ENCODE data around the gene ALDH4A1.

Gene ALDH4A1

GRCh38 chr1:18936814-18937481 lies 34.6 kb upstream of the ALDH4A1 start:
- Histone ChIP-seq H3K36me3 (ENCODE audit: control insufficient read depth, insufficient read depth, low read length) (no peaks in the 10 kb centered on the region), H3K9ac (ENCODE audit: low read length) (no peak overlapping the region), H3K9me3 (ENCODE audit: control insufficient read depth, low read length) (no peaks in the 10 kb centered on the region), H3K4me1 (ENCODE audit: control insufficient read depth, insufficient read depth, low read length) (peaks cover 9% of the 10 kb centered on the region), H3K27me3 (ENCODE audit: control insufficient read depth, insufficient read depth, low read length) (no peaks in the 10 kb centered on the region), H3K4me3 (ENCODE audit: low read length) (no peak overlapping the region)

DNA sequence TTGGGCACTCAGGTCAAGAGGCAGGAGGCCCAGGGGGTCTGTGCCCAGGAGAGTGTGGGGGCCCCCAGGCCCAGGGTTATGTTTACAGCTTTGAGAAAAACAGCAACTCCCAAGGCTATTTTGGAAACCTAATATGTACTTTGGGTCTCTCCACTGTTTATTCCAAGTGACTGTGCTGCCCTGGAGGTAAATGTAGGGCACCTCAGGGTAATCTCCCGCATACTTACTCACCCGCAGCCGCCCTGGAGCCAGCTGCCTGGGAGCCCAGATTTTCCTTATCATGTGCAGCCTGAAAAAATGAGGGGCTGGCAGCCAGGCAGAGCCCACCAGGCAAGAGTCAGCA lies 34.1 kb upstream of the ALDH4A1 start:
- Histone ChIP-seq H3K4me3 (ENCODE audit: low read length) (no peak overlapping the region), H3K4me1 (ENCODE audit: control insufficient read depth, insufficient read depth, low read length) (peaks cover 9% of the 10 kb centered on the region), H3K9ac (ENCODE audit: low read length) (no peak overlapping the region), H3K27me3 (ENCODE audit: control insufficient read depth, insufficient read depth, low read length) (no peaks in the 10 kb centered on the region), H3K36me3 (ENCODE audit: control insufficient read depth, insufficient read depth, low read length) (no peaks in the 10 kb centered on the region), H3K9me3 (ENCODE audit: control insufficient read depth, low read length) (no peaks in the 10 kb centered on the region)

DNA sequence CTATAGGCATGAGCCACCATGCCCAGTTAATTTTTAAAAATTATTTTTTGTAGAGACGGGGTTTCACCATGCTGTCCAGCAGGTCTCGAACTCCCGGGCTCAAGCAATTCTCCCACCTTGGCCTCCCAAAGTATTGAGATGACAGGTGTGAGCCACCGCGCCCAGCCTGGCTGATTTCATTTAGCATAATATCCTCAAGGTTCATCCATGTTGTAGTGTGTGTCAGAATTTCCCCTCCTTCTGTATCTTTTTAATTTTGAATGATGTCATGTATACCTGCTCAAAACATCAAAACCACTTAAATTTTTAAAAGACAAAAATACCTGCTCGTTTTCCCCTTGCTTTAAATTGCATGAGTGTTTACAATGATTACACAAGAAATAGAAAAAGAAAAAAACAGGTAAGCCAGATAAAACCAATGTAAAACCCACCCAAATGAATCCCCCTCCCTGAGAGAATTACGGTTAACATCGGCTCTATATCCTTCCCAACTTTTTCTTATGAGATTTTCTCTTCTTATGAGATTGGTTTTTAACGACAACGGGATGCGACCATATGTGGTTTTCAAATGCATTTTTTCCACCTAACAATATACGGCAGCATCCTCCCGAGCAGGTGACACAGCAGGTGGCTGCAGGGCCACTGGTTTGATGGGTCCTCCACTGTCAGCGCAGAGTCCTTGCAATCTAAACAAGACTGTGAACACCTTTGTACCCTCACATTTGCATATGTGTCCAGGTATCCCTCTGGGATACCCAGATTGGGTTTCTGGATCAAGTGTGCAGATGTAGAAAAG lies 32.0 kb upstream of the ALDH4A1 start:
- Histone ChIP-seq H3K9ac (ENCODE audit: low read length) (no peak overlapping the region), H3K4me3 (ENCODE audit: low read length) (no peak overlapping the region), H3K4me1 (ENCODE audit: control insufficient read depth, insufficient read depth, low read length) (peaks cover 5% of the 10 kb centered on the region), H3K27me3 (ENCODE audit: control insufficient read depth, insufficient read depth, low read length) (no peaks in the 10 kb centered on the region), H3K36me3 (ENCODE audit: control insufficient read depth, insufficient read depth, low read length) (no peaks in the 10 kb centered on the region), H3K9me3 (ENCODE audit: control insufficient read depth, low read length) (no peaks in the 10 kb centered on the region)

GRCh38 chr1:18932879-18933278 lies 30.5 kb upstream of the ALDH4A1 start:
- no peaks in the 10 kb centered on the region for H3K9me3 ChIP-seq (ENCODE audit: control insufficient read depth, low read length)
- H3K4me3 ChIP-seq (ENCODE audit: low read length) = no peak overlapping the region
- H3K36me3 ChIP-seq (ENCODE audit: control insufficient read depth, insufficient read depth, low read length) = no peaks in the 10 kb centered on the region
- H3K4me1 ChIP-seq (ENCODE audit: control insufficient read depth, insufficient read depth, low read length) = peaks cover under 1% of the 10 kb centered on the region
- no peak overlapping the region for H3K9ac ChIP-seq (ENCODE audit: low read length)
- H3K27me3 ChIP-seq (ENCODE audit: control insufficient read depth, insufficient read depth, low read length) = no peaks in the 10 kb centered on the region

DNA sequence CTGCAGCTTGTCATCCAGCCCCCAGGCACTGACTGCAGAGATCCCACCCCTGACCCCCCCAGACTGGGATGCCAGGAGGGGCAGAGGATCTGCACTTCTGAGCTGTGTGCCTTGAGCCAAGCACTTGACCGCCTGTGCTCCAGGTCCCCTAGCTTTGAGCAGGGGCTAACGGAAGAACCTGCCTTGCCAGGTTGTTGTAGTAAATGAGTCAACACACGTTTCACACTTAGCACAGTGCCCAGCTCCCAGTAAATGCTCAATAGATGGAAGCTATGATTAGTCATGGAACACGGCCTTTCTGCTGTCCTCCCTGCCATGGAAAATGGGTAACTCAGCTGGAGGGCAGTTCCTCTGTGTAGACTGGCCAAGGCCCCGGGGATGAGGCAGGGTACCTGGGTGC lies 30.0 kb upstream of the ALDH4A1 start:
- Histone ChIP-seq H3K4me3 (ENCODE audit: low read length) (no peak overlapping the region), H3K27me3 (ENCODE audit: control insufficient read depth, insufficient read depth, low read length) (no peaks in the 10 kb centered on the region), H3K4me1 (ENCODE audit: control insufficient read depth, insufficient read depth, low read length) (peaks cover 5% of the 10 kb centered on the region), H3K36me3 (ENCODE audit: control insufficient read depth, insufficient read depth, low read length) (no peaks in the 10 kb centered on the region), H3K9me3 (ENCODE audit: control insufficient read depth, low read length) (no peaks in the 10 kb centered on the region), H3K9ac (ENCODE audit: low read length) (no peak overlapping the region)

GRCh38 chr1:18931730-18932129 lies 29.4 kb upstream of the ALDH4A1 start:
- H3K4me1 ChIP-seq (ENCODE audit: control insufficient read depth, insufficient read depth, low read length) = peaks cover 12% of the 10 kb centered on the region
- no peak overlapping the region for H3K9ac ChIP-seq (ENCODE audit: low read length)
- H3K9me3 ChIP-seq (ENCODE audit: control insufficient read depth, low read length) = no peaks in the 10 kb centered on the region
- H3K36me3 ChIP-seq (ENCODE audit: control insufficient read depth, insufficient read depth, low read length) = no peaks in the 10 kb centered on the region
- no peak overlapping the region for H3K4me3 ChIP-seq (ENCODE audit: low read length)
- H3K27me3 ChIP-seq (ENCODE audit: control insufficient read depth, insufficient read depth, low read length) = no peaks in the 10 kb centered on the region

GRCh38 chr1:18929686-18930085 lies 27.3 kb upstream of the ALDH4A1 start:
- H3K4me1 ChIP-seq (ENCODE audit: control insufficient read depth, insufficient read depth, low read length) = peaks cover 17% of the 10 kb centered on the region

GRCh38 chr1:18928985-18929384 lies 26.6 kb upstream of the ALDH4A1 start:
- no peaks in the 10 kb centered on the region for H3K9me3 ChIP-seq (ENCODE audit: control insufficient read depth, low read length)
- H3K27me3 ChIP-seq (ENCODE audit: control insufficient read depth, insufficient read depth, low read length) = no peaks in the 10 kb centered on the region
- no peak overlapping the region for H3K9ac ChIP-seq (ENCODE audit: low read length)
- no peaks in the 10 kb centered on the region for H3K36me3 ChIP-seq (ENCODE audit: control insufficient read depth, insufficient read depth, low read length)
- no peak overlapping the region for H3K4me3 ChIP-seq (ENCODE audit: low read length)
- peaks cover 17% of the 10 kb centered on the region for H3K4me1 ChIP-seq (ENCODE audit: control insufficient read depth, insufficient read depth, low read length)

More at GRCh38 chr1:18929686-18930085, 27.3 kb upstream of the ALDH4A1 start:
- Histone ChIP-seq H3K36me3 (ENCODE audit: control insufficient read depth, insufficient read depth, low read length) (no peaks in the 10 kb centered on the region), H3K4me3 (ENCODE audit: low read length) (no peak overlapping the region), H3K27me3 (ENCODE audit: control insufficient read depth, insufficient read depth, low read length) (no peaks in the 10 kb centered on the region), H3K9me3 (ENCODE audit: control insufficient read depth, low read length) (no peaks in the 10 kb centered on the region), H3K9ac (ENCODE audit: low read length) (no peak overlapping the region)

- H3K4me3 ChIP-seq (ENCODE audit: low read length) = no peak overlapping the region
These were observed 26.1 kb upstream of the ALDH4A1 start for GRCh38 chr1:18928406-18928805.

GRCh38 chr1:18927654-18928272 lies 25.4 kb upstream of the ALDH4A1 start:
- H3K36me3 ChIP-seq (ENCODE audit: control insufficient read depth, insufficient read depth, low read length) = no peaks in the 10 kb centered on the region
- H3K9ac ChIP-seq (ENCODE audit: low read length) = no peak overlapping the region
- H3K4me3 ChIP-seq (ENCODE audit: low read length) = no peak overlapping the region
- no peaks in the 10 kb centered on the region for H3K9me3 ChIP-seq (ENCODE audit: control insufficient read depth, low read length)
- H3K27me3 ChIP-seq (ENCODE audit: control insufficient read depth, insufficient read depth, low read length) = no peaks in the 10 kb centered on the region
- H3K4me1 ChIP-seq (ENCODE audit: control insufficient read depth, insufficient read depth, low read length) = peaks cover 18% of the 10 kb centered on the region

More at GRCh38 chr1:18928406-18928805, 26.1 kb upstream of the ALDH4A1 start:
- Histone ChIP-seq H3K36me3 (ENCODE audit: control insufficient read depth, insufficient read depth, low read length) (no peaks in the 10 kb centered on the region), H3K4me1 (ENCODE audit: control insufficient read depth, insufficient read depth, low read length) (peaks cover 17% of the 10 kb centered on the region), H3K9ac (ENCODE audit: low read length) (no peak overlapping the region), H3K9me3 (ENCODE audit: control insufficient read depth, low read length) (no peaks in the 10 kb centered on the region), H3K27me3 (ENCODE audit: control insufficient read depth, insufficient read depth, low read length) (no peaks in the 10 kb centered on the region)

DNA sequence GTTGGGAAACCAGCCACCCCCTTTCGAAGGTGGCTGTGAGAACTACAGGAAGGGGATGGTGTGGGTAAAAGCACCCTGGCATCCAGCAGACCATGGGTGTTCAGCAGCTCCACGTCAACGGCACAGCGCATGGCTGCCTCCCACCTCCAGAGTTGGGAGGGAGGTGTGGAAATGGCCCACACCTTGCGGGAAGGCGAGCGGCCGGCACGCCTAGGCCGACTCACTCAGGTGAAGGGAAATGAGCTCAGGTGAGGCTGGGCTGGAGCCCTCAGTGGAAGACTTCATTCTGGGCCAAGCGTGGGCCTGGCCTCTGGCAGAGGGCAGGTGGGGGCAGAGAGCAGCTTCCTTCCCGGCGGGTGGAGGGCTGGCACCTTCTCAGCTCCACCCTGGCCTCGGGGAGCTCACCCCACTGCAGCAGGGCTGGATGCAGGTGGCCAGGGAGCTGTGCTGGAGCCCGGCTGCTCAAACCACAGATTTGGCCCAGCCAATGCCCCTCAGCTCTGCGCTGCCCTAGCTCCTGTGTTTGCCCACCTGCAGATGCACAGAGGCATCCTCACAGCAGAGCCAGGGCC lies 24.8 kb upstream of the ALDH4A1 start:
- peak overlapping the region; percentile 41 for H3K9ac ChIP-seq (ENCODE audit: low read length)
- no peak overlapping the region for H3K4me3 ChIP-seq (ENCODE audit: low read length)
- H3K36me3 ChIP-seq (ENCODE audit: control insufficient read depth, insufficient read depth, low read length) = no peaks in the 10 kb centered on the region
- H3K9me3 ChIP-seq (ENCODE audit: control insufficient read depth, low read length) = no peaks in the 10 kb centered on the region
- H3K27me3 ChIP-seq (ENCODE audit: control insufficient read depth, insufficient read depth, low read length) = no peaks in the 10 kb centered on the region
- H3K4me1 ChIP-seq (ENCODE audit: control insufficient read depth, insufficient read depth, low read length) = peaks cover 24% of the 10 kb centered on the region

Data from mucosa of stomach (tissue), 1 donor.